NCI-H1092 treated with DMSO at 0.1 percent for 48 hours (cell line): Measurements from ENCODE around the gene GSK3B.

Source experiments
- DNase-seq: peaks from one replicate; lab custom pipeline; 2025; lab: John Stamatoyannopoulos, UW

Gene GSK3B

GRCh38 chr3:119880966-119881365 is 213.3 kb downstream of the GSK3B start:
- DNase-seq: no peak

- no peak for DNase-seq
Measured at GRCh38 chr3:119873646-119874045, 220.6 kb downstream of the GSK3B start.

DNA sequence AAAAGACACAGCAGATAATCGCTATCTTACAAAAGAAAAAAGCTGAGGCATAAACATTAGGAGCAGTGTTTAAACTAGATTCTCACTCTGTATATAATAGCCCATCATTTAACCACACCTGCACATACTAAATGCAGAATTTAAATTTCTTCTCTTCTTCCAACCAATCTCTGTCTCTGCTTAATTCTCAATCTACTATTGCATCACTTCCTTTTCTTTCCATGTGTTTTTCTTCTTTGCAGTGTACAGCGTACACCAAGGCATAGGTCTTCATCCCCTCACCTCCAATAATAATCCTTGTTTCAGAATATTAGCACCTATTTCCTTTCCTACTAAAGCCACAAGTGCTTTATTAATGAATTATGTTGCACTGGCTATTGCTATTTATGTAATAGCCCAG is 221.5 kb downstream of the GSK3B start:
- DNase-seq: no peak

DNA sequence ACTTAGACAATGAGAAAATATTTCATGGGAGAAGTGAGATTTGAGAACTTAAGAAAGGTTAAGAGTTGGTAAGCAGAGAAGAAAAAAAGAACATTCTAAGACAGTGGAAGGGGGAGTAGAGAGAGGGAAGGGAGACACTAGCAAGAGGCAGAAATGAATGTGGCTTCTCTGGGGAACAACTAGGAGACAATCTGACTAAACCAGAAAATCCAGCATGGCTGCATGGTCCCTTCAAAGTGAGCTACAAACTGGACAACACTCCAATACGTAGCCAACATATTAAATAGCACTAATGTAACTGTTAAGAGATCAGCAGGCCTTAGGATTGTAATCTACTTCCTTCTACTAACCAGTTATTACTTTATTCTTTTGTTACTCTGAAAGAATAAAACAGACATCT is 222.7 kb downstream of the GSK3B start:
- no peak for DNase-seq

DNA sequence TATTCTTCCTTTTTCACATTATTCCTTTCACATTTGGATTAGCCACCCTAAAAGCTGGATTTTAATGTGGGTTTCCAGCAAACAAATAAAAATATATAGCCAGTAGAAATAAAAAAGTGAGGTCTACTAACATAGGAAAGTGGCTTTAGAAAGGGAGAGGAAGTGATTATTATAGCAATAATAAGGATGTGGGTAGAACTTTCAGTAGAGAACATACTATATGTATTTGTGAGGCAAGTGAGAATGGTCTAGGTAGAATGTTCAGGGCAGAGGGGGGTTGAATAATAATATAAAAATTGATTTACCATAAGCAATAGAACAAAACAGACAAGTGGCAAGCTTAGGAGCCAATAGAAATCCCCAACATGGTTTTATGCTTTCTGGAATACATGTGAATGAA is 223.7 kb downstream of the GSK3B start:
- no peak for DNase-seq

GRCh38 chr3:119864476-119864875 is 229.8 kb downstream of the GSK3B start:
- no peak for DNase-seq

- DNase-seq: no peak
Measured at GRCh38 chr3:119862616-119863015, 231.6 kb downstream of the GSK3B start.

- DNase-seq: no peak
Measured at GRCh38 chr3:119861681-119862080, 232.6 kb downstream of the GSK3B start.

DNA sequence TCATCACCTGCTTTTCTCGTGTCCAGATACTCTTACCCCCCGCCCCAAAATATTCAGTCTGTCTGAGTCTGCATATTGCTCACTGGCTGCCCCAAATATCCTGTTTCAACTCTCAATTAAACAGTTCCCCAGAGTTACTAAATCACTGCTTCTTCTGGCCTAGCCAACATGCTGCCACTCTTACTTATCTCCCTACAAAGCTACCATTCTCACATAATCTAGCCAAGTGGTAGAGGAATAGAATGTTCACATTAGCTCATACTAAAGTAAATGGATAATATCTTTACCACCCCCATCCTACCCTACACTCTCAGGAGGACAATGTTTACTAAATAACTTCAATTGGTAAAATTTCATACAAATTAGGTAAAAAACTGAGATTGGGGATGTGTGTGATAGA is 234.5 kb downstream of the GSK3B start:
- DNase-seq: no peak

GRCh38 chr3:119858957-119859356 is 235.3 kb downstream of the GSK3B start:
- no peak for DNase-seq

- no peak for DNase-seq
Measured at GRCh38 chr3:119856695-119857094, 237.6 kb downstream of the GSK3B start.

DNA sequence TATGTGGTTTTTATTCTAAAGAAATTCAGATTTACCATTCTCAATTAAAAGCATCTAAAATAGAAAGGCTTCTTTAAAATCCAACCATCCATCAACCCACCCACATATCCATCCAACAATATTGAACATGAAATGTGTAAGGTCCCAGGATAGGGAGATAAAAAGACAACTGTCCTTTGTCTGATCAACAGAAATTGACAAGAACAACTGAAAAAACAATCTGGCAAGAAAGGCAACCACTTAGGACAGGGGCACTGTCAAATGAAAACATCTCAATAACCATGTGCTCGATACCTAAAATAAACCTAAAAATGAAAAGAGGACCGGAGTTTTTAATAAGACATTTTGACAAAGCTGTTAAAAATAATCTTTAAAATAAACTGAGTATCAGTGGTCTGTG is 245.1 kb downstream of the GSK3B start:
- DNase-seq: no peak

GRCh38 chr3:119841808-119842471 is 252.3 kb downstream of the GSK3B start:
- no peak for DNase-seq

DNA sequence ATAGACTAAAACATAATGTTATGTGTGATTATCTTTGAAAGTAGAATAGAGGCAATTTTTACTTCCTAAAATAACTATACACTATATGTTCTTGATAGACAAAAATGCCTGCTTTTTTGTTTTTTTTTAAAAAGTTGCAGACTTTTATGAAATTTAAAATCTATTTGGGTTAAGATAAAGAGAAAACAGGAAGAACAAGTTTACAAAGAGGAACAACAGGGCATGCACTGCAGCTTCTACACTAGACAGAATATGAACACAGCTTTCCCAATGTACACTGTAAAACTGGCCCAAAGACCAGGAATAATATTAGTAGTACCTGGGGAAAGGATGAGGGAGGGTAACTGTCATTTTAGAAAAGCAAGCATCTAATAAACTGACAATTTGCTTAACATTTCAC is 258.7 kb downstream of the GSK3B start:
- DNase-seq: no peak

DNA sequence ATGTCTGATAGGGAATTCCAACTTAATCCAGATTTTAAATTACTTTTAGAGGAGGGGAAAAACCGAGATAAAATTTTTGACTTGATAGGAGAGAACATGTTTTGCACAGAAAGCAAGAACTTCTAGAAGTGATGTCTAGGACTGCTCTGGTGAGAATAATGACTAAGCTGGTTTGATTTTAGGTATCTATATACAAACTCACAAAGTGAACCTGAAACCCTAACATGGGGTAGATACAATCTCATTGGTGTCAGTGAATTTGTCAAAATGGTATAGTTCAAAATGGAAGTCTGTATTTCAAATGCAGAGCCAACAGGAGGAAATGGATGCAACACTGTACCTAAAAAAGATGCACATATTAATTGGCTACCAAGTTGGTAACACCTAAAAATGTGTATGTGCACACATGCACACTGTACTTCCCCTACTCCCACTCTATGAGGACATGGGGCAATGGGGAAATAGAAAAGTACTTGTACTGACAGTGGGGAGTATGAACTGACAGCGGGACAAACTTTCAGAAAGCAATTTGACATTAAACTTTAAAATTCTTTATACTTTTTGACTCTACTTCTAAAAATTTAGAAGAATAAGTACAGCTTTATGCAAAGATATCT is 259.4 kb downstream of the GSK3B start:
- no peak for DNase-seq

DNA sequence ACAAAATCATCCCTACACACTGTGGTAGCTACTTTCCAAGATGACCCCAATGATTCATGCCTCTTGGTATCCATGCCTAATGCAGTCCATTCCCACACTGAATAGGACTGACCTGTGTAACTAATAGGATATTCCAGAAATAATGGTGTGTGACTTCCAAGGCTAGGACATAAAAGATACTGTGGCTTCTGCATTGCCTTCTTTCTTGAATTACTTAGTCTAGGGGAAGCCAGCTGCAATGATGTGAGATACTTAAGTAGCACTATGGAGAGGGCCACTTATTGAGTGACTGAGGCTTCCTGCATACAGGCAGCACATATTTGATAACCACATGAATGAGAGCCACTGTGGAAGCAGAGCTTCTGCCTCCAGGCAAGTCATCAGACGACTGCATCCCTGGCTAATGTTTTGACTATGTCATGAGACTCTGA is 262.3 kb downstream of the GSK3B start:
- DNase-seq: no peak

DNA sequence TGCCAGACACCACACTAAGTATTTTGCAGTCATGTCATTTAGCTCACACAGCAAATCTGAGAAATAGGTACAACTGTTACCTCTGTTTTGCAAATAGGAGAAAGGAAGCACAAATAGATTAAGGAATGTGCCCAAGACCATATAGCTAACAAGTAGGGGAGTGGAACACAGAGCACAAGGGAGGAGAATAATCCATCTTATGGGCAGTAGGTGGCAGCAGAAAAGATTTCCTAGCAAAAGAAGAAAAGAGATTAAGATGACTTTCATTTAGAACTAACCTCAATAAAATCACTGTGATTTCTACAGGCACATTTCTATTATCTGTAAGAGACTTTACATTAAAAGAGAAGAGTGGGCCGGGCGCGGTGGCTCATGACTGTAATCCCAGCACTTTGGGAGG is 263.2 kb downstream of the GSK3B start:
- DNase-seq: no peak

- DNase-seq: no peak
Measured at GRCh38 chr3:119829420-119829819, 264.8 kb downstream of the GSK3B start.

DNA sequence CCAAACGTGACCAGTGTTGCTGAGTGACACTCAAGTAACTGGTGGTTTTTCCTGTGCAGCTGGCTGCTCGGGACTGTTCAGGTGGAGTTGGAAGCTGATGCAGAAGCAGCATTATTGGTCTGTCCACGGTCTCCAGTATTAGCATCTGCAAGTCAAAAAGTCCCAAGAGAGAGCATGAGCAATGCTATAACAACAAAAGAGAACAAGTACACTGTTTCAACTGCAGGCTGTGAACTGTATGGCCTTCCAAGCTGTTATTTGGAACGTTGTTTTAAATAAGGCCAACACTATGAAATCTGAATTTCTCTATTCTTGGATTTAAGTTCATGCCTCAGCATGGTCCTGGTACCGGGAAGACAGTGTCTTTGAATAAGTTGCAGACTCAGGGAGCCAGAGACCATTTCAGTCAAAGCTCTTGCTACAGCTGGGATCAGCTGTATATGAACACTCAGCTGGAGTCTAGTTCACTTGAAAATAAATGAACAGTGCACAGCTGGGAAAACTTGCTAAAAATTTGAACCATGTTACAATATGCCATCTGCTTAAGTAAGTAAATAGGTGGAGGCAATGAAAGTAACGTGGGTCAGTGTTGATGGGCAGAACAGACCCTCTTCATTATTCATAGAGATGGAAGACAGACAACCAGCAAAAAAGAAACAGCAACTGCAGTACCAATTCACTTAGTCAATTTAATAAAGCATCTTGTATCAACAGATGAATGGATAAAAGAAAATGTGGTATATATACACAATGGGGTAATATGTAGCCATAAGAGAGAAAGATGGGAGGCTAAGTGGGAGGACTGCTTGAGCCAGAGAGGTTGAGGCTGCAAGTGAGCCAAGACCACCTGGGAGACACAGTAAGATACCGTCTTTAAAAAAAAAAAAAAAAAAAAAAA is 267.3 kb downstream of the GSK3B start:
- DNase-seq: no peak

DNA sequence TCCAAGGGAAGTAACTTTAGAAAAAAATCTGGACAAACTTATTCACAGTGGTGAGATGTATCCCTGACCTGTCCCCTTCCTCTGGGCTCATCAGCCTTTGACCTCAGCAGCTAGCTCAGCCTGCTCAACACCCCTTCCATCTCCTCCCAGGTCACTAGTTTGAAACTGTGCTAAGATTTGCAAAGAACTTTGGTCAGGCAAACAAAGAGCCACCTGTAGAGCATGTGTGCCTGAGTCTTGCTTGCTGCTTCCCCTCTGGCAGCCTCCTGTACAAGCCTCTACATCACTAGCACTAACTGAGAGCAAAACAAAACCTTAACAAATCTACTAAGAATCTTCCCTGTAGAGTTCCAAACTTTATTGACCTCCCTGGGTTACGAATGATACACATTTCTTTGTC is 268.4 kb downstream of the GSK3B start:
- no peak for DNase-seq

GRCh38 chr3:119819806-119820205 is 274.4 kb downstream of the GSK3B start:
- no peak for DNase-seq

DNA sequence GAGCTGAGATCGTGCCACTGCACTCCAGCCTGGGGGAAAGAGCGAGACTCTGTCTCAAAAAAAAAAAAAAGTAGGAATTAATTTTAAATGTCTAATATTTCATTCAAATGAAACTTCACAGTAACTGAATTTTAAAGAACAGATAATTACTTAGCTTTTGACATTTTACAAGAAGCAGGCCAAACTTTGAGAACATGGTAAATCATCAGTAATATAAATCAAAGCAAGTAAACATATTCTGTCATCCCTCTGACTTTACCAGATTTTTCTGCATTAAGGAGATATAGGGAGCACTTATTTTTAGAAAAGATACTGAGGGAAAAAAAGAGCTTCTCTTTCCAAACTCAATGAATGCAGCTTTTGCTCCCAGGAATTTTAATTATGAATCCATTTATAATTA is 275.3 kb downstream of the GSK3B start:
- DNase-seq: no peak
